Nephron progenitor cell (in vitro differentiated cells): ENCODE data around the gene NUP205.

Experiments
- DNase-seq: peaks from one replicate; pipeline ENCODE4 v3.0.0; 2021
- H3K27ac Mint-ChIP-seq: 2 replicates; pipeline ENCODE4 v1.8.0; 2021; ENCODE audit warnings: mild to moderate bottlenecking, moderate library complexity, mixed read lengths
- H3K27me3 Mint-ChIP-seq: 2 replicates; pipeline ENCODE4 v1.8.0; 2021; ENCODE audit warnings: mild to moderate bottlenecking, low read depth, mixed read lengths; ENCODE audit not compliant: poor library complexity
- H3K36me3 Mint-ChIP-seq: 2 replicates; pipeline ENCODE4 v1.8.0; 2021; ENCODE audit warnings: low read depth, mixed read lengths
- H3K4me1 Mint-ChIP-seq: 2 replicates; pipeline ENCODE4 v1.8.0; 2021; ENCODE audit warnings: mixed read lengths
- H3K4me3 Mint-ChIP-seq: 2 replicates; pipeline ENCODE4 v1.8.0; 2021; ENCODE audit warnings: mild to moderate bottlenecking, moderate library complexity, mixed read lengths
- H3K9me3 Mint-ChIP-seq: 2 replicates; pipeline ENCODE4 v1.8.0; 2021; ENCODE audit warnings: mild to moderate bottlenecking, moderate library complexity, mixed read lengths
- TF ChIP-seq, protein P1 (sequence below): fragments of 200-600 bp; sonication (generic); IDR thresholded peaks from 2 replicates; pipeline ENCODE4 v1.5.0; 2021; ENCODE audit warnings: antibody characterized with exemption

The NUP205 gene

DNA sequence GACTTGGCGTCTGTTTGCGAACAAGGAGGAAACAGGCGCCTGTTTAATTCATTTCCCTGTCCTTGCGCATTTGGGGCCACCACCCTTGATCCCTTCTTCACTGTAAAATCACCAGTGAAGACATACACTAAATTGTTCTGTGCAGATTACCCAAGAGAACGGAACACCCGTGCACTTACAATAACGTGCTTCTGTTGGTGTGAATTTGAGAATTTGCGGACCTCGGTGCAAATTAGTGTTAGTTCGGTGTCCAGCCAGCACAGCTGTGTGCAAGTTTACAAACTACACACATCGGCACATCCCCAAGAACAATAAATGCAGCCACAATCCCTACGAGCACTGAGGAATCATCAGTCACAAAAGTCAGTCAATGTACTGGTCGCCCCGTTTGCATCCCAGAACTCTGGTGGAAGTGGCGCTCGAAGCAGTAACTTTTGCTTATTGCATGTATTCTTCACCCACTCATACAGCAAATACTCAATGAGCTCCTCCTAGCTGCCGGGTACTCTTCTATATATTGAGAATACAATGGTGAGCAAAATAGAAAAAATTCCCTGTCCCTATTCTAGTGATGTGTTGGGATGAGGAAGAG is 47.0 kb upstream of the NUP205 start:
- Mint-ChIP-seq H3K27ac (no peak overlapping the region), H3K4me1 (no peaks in the 10 kb centered on the region), H3K9me3 (no peaks in the 10 kb centered on the region), H3K36me3 (no peaks in the 10 kb centered on the region), H3K4me3 (no peak overlapping the region), H3K27me3 (peaks cover 4% of the 10 kb centered on the region)
- TF ChIP-seq, protein P1, sequence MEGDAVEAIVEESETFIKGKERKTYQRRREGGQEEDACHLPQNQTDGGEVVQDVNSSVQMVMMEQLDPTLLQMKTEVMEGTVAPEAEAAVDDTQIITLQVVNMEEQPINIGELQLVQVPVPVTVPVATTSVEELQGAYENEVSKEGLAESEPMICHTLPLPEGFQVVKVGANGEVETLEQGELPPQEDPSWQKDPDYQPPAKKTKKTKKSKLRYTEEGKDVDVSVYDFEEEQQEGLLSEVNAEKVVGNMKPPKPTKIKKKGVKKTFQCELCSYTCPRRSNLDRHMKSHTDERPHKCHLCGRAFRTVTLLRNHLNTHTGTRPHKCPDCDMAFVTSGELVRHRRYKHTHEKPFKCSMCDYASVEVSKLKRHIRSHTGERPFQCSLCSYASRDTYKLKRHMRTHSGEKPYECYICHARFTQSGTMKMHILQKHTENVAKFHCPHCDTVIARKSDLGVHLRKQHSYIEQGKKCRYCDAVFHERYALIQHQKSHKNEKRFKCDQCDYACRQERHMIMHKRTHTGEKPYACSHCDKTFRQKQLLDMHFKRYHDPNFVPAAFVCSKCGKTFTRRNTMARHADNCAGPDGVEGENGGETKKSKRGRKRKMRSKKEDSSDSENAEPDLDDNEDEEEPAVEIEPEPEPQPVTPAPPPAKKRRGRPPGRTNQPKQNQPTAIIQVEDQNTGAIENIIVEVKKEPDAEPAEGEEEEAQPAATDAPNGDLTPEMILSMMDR, result no peak
- no peak for DNase-seq

DNA sequence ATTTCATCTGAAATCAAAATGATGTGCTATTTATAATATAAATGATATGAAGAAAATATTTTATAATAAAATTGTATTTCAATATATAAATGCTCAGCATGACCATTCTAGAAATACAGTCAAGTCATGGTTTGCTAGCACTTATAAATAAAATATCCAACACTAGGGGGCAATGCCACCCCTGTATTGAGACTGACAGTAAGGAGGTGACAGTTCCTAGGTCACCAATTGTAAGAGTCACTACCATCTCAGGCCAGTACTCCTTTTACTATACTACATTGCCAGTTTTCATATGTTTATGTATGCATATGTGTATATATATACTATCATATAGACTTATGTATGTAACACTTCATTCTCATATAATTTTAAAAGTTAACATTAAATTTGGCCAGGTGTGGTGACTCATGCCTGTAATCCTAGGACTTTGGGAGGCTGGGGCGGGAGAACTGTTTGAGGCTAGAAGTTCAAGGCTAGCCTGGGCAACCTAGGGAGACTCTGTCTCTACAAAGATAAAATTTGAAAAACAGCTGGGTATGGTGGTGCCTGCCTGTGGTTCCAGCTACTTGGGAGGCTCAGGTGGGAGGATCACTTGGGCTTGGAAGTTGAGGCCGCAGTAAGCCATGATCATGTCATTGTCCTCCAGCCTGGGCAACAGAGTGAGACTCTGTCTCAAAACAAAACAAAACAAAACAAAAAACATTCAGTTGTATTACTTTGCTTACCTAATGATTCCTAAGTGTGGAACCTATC is 45.4 kb upstream of the NUP205 start:
- Mint-ChIP-seq H3K36me3 (no peaks in the 10 kb centered on the region), H3K4me3 (no peak overlapping the region), H3K27ac (no peak overlapping the region), H3K4me1 (no peaks in the 10 kb centered on the region), H3K27me3 (peaks cover 4% of the 10 kb centered on the region), H3K9me3 (no peaks in the 10 kb centered on the region)
- TF ChIP-seq, protein P1, result peak; percentile 60
- no peak for DNase-seq

DNA sequence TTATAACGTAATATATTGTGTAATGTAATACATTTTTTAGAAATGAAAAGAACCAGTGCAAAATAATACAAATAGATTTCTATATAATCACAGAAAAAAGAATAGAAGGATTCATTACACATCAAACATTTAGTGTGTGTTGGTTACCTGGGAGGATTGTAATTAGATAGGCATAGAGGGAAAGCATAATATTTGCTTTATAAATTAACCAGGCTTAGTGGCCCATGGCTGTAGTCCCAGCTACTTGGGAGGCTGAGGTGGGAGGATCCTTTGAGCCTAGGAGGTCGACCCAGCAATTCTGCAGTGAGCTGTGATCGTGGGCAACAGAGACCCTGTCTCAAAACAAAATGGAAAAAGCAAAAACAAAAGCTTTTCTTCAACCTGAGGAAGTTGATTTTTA is 42.9 kb upstream of the NUP205 start:
- no peak overlapping the region for H3K27ac Mint-ChIP-seq
- H3K36me3 Mint-ChIP-seq, result no peaks in the 10 kb centered on the region
- H3K4me3 Mint-ChIP-seq, result no peak overlapping the region
- no peaks in the 10 kb centered on the region for H3K4me1 Mint-ChIP-seq
- TF ChIP-seq, protein P1, result no peak
- no peaks in the 10 kb centered on the region for H3K9me3 Mint-ChIP-seq
- H3K27me3 Mint-ChIP-seq, result peaks cover 4% of the 10 kb centered on the region
- no peak for DNase-seq

DNA sequence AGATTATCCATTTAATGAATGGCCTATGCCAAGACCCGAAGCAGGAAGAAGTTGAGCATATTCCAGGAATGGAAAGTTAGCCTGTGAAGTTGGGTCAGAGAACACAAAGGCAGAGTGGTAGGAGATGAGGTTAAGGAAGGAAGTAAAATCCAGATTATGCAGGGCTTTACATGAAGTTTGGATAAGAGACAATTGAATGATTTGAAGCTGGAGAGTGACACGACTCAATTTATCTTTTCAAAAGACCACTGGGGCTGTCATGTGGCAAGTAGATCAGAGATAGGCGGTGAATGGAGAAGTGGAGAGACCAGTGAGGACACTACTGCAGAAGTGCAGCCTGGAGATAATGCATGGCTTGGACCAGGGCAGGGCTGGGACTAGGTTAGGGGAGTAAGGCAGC is 40.7 kb upstream of the NUP205 start:
- TF ChIP-seq, protein P1, result no peak
- Mint-ChIP-seq H3K27me3 (peaks cover 6% of the 10 kb centered on the region), H3K4me3 (no peak overlapping the region), H3K4me1 (no peaks in the 10 kb centered on the region), H3K9me3 (no peaks in the 10 kb centered on the region), H3K27ac (no peak overlapping the region), H3K36me3 (no peaks in the 10 kb centered on the region)
- no peak for DNase-seq

DNA sequence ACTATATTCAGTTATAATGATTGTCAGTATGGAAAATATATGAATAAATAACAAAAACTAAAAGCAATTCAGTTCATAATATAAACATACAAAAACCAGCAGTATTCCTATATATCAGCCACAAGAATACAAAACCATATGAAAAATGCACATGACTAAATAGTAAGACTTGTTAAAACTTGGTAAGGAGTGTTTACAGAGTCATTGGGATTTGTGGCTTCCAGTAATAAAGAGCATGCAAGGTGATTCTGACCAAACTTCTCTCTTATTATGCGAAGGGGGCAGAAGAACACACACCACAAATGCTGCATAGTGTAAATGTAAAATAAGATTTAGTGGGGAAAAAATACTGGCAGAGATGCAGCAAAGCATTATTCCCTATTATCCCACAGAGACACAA is 39.0 kb upstream of the NUP205 start:
- Mint-ChIP-seq H3K36me3 (no peaks in the 10 kb centered on the region), H3K4me1 (no peaks in the 10 kb centered on the region), H3K27me3 (peaks cover 6% of the 10 kb centered on the region), H3K27ac (no peak overlapping the region), H3K9me3 (no peaks in the 10 kb centered on the region), H3K4me3 (no peak overlapping the region)
- TF ChIP-seq, protein P1, result no peak
- DNase-seq, result no peak

DNA sequence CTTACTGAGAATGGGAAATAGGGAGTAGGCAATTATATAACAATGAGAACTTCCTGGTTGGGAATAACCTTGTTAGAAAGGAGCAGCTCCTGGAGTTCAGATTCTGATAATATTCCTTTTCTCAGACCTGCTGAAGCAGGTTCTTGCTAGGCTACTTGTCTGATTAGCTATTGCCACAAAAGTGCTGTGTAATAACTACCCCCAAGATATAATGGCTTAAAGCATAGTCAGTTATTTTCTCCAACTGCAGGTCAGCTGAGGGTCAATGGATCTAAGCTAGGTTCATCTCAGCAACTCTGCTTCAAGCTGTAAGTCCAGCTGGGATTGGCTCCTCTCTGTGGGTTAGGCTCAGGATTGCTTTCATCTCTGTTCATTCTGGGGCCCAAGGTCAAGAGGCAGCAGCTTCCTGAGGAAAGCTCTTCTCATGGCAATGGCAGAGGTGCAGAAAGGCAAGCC is 38.5 kb upstream of the NUP205 start:
- no peak for DNase-seq
- peaks cover 6% of the 10 kb centered on the region for H3K27me3 Mint-ChIP-seq
- H3K27ac Mint-ChIP-seq, result no peak overlapping the region
- no peaks in the 10 kb centered on the region for H3K9me3 Mint-ChIP-seq
- no peaks in the 10 kb centered on the region for H3K36me3 Mint-ChIP-seq
- TF ChIP-seq, protein P1, result no peak
- no peak overlapping the region for H3K4me3 Mint-ChIP-seq
- H3K4me1 Mint-ChIP-seq, result no peaks in the 10 kb centered on the region
